Measurements from ENCODE around the gene DAAM2.

DAAM2 gene

GRCh38 chr6:39896701-39897100 lies 104.5 kb downstream of the DAAM2 start:
- H3K27ac ChIP-seq: no peak overlapping the region
- TF ChIP-seq CTCF (conservative IDR thresholded peaks at IDR 0.05): no peak

GRCh38 chr6:39897698-39898097 lies 105.5 kb downstream of the DAAM2 start:
- no peak for TF ChIP-seq CTCF (conservative IDR thresholded peaks at IDR 0.05)
- no peak overlapping the region for H3K27ac ChIP-seq

GRCh38 chr6:39898625-39899024 lies 106.4 kb downstream of the DAAM2 start:
- no peak for TF ChIP-seq CTCF (conservative IDR thresholded peaks at IDR 0.05)
- no peak overlapping the region for H3K27ac ChIP-seq

GRCh38 chr6:39899554-39900295 lies 107.5 kb downstream of the DAAM2 start:
- no peak for TF ChIP-seq CTCF (conservative IDR thresholded peaks at IDR 0.05)
- H3K27ac ChIP-seq: no peak overlapping the region

- no peak overlapping the region for H3K27ac ChIP-seq
- TF ChIP-seq CTCF (conservative IDR thresholded peaks at IDR 0.05): no peak
Observed at GRCh38 chr6:39901116-39901655, 109.0 kb downstream of the DAAM2 start.

GRCh38 chr6:39901670-39902069 lies 109.5 kb downstream of the DAAM2 start:
- no peak for TF ChIP-seq CTCF (conservative IDR thresholded peaks at IDR 0.05)
- H3K27ac ChIP-seq: no peak overlapping the region

- H3K27ac ChIP-seq: no peak overlapping the region
Observed at GRCh38 chr6:39902136-39902535, 110.0 kb downstream of the DAAM2 start.

More at GRCh38 chr6:39902136-39902535, 110.0 kb downstream of the DAAM2 start:
- no peak for TF ChIP-seq CTCF (conservative IDR thresholded peaks at IDR 0.05)

All from VCaP (cell line).